ENCODE data around the gene NKIRAS1.
"Not testable (repeated sequence)": the region's sequence is repeated elsewhere in the genome, so short reads cannot be mapped to it uniquely, and the experiment has no call there.

NKIRAS1 gene

GRCh38 chr3:23886311-23886710 is 30.5 kb downstream of the NKIRAS1 start:
- no peak for TF ChIP-seq CTCF (conservative IDR thresholded peaks at IDR 0.05)
- no peak for TF ChIP-seq ZFX (IDR thresholded peaks at IDR 0.05)
- no peak overlapping the region for H3K27ac ChIP-seq

GRCh38 chr3:23885210-23885609 is 31.6 kb downstream of the NKIRAS1 start:
- no peak overlapping the region for H3K27ac ChIP-seq

GRCh38 chr3:23884481-23884880 is 32.3 kb downstream of the NKIRAS1 start:
- TF ChIP-seq CTCF (conservative IDR thresholded peaks at IDR 0.05) (peak; percentile 19), ZFX (IDR thresholded peaks at IDR 0.05) (no peak)

More at GRCh38 chr3:23885210-23885609, 31.6 kb downstream of the NKIRAS1 start:
- TF ChIP-seq CTCF (conservative IDR thresholded peaks at IDR 0.05) (no peak), ZFX (IDR thresholded peaks at IDR 0.05) (no peak)

GRCh38 chr3:23882487-23882918 is 34.3 kb downstream of the NKIRAS1 start:
- H3K27ac ChIP-seq, result no peak overlapping the region

More at GRCh38 chr3:23884481-23884880, 32.3 kb downstream of the NKIRAS1 start:
- H3K27ac ChIP-seq, result no peak overlapping the region

GRCh38 chr3:23881993-23882392 is 34.8 kb downstream of the NKIRAS1 start:
- not testable (repeated sequence) for H3K27ac ChIP-seq

More at GRCh38 chr3:23882487-23882918, 34.3 kb downstream of the NKIRAS1 start:
- TF ChIP-seq CTCF (conservative IDR thresholded peaks at IDR 0.05) (no peak), ZFX (IDR thresholded peaks at IDR 0.05) (no peak)

- no peak overlapping the region for H3K27ac ChIP-seq
- TF ChIP-seq ZFX (IDR thresholded peaks at IDR 0.05) (no peak), CTCF (conservative IDR thresholded peaks at IDR 0.05) (no peak)
Observed at GRCh38 chr3:23880703-23881339, 36.0 kb downstream of the NKIRAS1 start.

GRCh38 chr3:23879485-23879884 is 37.3 kb downstream of the NKIRAS1 start:
- TF ChIP-seq ZFX (IDR thresholded peaks at IDR 0.05) (no peak), CTCF (conservative IDR thresholded peaks at IDR 0.05) (no peak)
- no peak overlapping the region for H3K27ac ChIP-seq

Data from C4-2B (cell line).